Thymus (tissue), 11 donors: ENCODE data around the gene TACR1. TPM values are rescaled to one million over a fixed set of nuclear protein-coding genes. Genes with fewer than 3 reads are reported as not detected.

Source experiments
- DNase-seq, 9 donors: peaks; one replicate each; pipeline ENCODE4 v3.0.0-alpha.2; 2013; ENCODE audit warnings: low spot score in 9 of 9, low read depth in 6 of 9, missing footprints in 1 of 9
- H3K27ac ChIP-seq, 2 donors: one replicate each; pipeline ENCODE4 v1.5.1; 2013; ENCODE audit warnings: control low read depth in 1 of 2, low read depth in 1 of 2, low read length in 1 of 2, mild to moderate bottlenecking in 1 of 2, moderate library complexity in 1 of 2
- H3K27me3 ChIP-seq, 2 donors: one replicate each; pipeline ENCODE4 v1.5.1; 2013; ENCODE audit warnings: low read length in 1 of 2; ENCODE audit not compliant: control insufficient read depth in 2 of 2, insufficient read depth in 1 of 2
- H3K36me3 ChIP-seq, 2 donors: one replicate each; pipeline ENCODE4 v1.5.1; 2013; ENCODE audit warnings: low read length in 1 of 2, mild to moderate bottlenecking in 1 of 2, moderate library complexity in 1 of 2; ENCODE audit not compliant: control insufficient read depth in 2 of 2, insufficient read depth in 2 of 2
- H3K4me1 ChIP-seq, 2 donors: one replicate each; pipeline ENCODE4 v1.5.1; 2013; ENCODE audit warnings: low read length in 2 of 2; ENCODE audit not compliant: control insufficient read depth in 2 of 2, insufficient read depth in 2 of 2
- H3K4me3 ChIP-seq, 2 donors: one replicate each; pipeline ENCODE4 v1.5.1; 2013; ENCODE audit warnings: low read length in 2 of 2, control low read depth in 1 of 2, mild to moderate bottlenecking in 1 of 2
- H3K9me3 ChIP-seq, 2 donors: one replicate each; pipeline ENCODE4 v1.5.1; 2013; ENCODE audit warnings: low read length in 1 of 2, mild to moderate bottlenecking in 1 of 2; ENCODE audit not compliant: control insufficient read depth in 2 of 2, insufficient read depth in 1 of 2
- WGBS: extraction: QIAGEN DNeasy Blood & Tissue Kit; methylation state at CpG from one replicate; pipeline ENCODE4 v1.1.7; 2013; 5-methylcytosine and 5-hydroxymethylcytosine counted together
- polyA plus RNA-seq: library from polyadenylated mRNA; stranded (reverse); fragments of 200-250 nt; gene quantifications from one replicate; pipeline ENCODE4 v1.2.3, GENCODE V29; 2013
- total RNA-seq: library from RNA; stranded (reverse); fragments of 120-200 nt; gene quantifications from one replicate; pipeline ENCODE4 v1.2.4, GENCODE V29; 2013
- donor health status: healthy.

TACR1 gene
- total and polyA plus RNA-seq, 2 donors = 0.24 to 1.0 TPM

DNA sequence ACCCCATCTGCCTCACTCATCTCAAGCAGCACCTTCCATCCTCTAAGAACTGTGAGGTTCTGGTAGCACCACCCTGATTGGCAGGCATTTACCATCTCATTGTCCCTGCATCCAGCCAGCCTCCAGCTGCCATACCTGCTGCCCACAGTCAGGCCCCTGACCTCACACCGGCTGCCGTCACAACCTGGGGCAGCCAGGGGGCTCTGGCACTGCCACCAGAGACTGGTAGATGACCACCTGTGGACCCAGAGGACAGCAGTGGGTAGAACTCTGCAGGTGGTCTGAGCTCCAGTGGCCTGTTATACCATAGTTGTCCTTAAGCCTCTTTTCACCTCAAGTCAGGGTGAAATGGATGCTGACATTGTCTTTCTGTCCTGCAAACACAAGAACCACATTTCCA lies 171.4 kb downstream of the TACR1 start:
- Histone ChIP-seq H3K4me1 (peaks cover 0 to 7% of the 10 kb centered on the region in 2 donors), H3K27me3 (no peaks in the 10 kb centered on the region), H3K36me3 (no peaks in the 10 kb centered on the region), H3K4me3 (no peak overlapping the region), H3K9me3 (no peaks in the 10 kb centered on the region), H3K27ac (no peak overlapping the region)
- DNase-seq = no peak
- 100% methylated on average over 2 of the region's 2 CpGs for WGBS

DNA sequence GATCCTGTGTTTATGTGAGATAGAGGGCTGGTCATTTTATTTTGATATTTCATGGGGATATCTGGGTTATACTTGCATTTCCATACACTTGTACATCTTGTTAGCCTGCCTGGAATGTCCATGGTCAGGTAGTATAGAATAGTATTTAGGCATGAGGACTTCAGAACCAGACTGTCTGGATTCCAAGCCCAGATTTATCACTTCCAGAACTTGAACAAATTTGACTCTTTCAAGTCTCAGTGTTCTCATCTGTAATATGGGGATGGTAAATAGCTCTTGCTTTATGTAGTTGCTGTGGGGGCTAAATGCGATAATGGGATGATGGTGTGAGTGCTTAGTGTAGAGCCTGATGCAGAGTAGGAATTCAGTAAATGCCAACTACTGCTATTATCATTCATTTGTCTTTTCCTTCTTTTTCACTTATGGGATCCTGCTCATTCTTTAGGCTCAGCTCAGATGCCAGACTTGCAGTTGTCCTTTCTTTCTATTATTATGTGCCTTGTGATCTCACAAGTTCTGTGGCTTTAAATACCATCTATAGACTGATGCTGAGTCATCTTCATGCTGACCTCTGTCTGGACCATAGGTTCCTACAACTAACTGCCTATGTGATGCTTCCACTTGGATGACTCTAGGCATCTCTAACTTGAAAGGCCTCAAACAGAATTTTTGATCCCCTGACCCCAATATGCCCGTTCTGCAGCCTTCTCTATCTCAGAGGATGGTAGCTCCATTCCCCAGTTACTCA lies 173.5 kb downstream of the TACR1 start:
- H3K9me3 ChIP-seq = no peaks in the 10 kb centered on the region
- H3K4me3 ChIP-seq = no peak overlapping the region
- no peak for DNase-seq
- 98% methylated on average over 2 of the region's 2 CpGs for WGBS
- no peaks in the 10 kb centered on the region for H3K36me3 ChIP-seq
- no peaks in the 10 kb centered on the region for H3K4me1 ChIP-seq
- no peak overlapping the region for H3K27ac ChIP-seq
- no peaks in the 10 kb centered on the region for H3K27me3 ChIP-seq

DNA sequence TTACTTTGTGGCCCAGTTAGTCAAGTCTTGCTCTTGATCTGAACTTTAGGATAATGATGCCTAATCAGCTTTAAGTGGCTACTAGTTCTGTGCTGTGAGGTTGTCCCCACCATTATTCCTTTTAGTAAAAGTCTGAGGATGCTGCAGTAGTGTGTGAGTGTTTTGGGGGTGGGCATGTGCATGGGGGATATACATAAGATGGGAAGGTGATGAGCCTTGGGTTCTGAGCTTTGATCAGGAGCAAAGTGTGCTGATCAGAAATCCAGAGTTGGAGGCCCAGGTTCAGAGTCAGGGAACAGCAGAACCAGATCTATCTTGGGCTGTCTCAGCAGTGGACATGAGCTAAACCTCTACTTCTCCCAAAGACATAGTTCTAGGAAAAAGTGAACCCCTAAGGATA lies 174.1 kb downstream of the TACR1 start:
- H3K36me3 ChIP-seq = no peaks in the 10 kb centered on the region
- H3K4me1 ChIP-seq = no peaks in the 10 kb centered on the region
- H3K9me3 ChIP-seq = no peaks in the 10 kb centered on the region
- no peaks in the 10 kb centered on the region for H3K27me3 ChIP-seq
- no peak overlapping the region for H3K4me3 ChIP-seq
- DNase-seq = no peak
- H3K27ac ChIP-seq = no peak overlapping the region

DNA sequence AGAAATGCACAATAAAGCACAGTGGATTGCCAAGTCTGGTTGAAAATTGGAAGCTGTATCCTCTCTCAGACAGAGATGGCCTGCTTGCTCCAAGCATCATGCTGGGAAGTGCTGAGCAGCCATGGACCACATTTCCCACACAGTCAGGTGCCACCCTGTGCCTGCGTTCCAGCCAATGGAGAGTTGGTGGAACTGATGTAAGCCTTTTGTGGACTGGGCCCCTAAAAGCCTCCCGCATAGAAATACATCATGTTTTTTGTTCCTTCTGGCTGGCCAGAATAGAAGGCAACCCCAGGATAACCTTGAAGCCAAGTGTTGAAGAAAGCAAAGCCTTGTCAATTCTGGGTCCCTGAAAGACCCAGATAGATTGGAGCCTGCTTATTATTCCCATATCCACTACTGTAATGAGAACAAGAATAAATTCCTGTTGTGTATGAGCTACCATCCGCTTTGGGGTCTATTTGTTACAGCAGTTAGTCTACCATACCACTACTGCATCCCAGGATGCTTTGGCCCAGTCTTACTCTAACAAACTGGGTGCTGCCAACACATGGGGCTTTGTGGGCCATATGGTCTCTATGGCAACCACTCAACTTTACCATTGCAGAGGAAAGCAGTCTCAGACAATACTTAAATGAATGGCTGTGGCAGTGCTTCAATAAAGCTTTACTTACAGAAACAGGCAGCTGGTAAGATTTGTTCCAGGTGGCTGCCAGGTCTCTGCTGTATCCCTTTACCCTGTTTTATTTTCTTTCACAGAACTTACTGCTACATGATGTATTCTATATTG lies 175.5 kb downstream of the TACR1 start:
- Histone ChIP-seq H3K4me1 (no peaks in the 10 kb centered on the region), H3K4me3 (no peak overlapping the region), H3K9me3 (no peaks in the 10 kb centered on the region), H3K27me3 (no peaks in the 10 kb centered on the region), H3K27ac (no peak overlapping the region), H3K36me3 (no peaks in the 10 kb centered on the region)
- DNase-seq = no peak
- 98% methylated on average over 3 of the region's 3 CpGs for WGBS

DNA sequence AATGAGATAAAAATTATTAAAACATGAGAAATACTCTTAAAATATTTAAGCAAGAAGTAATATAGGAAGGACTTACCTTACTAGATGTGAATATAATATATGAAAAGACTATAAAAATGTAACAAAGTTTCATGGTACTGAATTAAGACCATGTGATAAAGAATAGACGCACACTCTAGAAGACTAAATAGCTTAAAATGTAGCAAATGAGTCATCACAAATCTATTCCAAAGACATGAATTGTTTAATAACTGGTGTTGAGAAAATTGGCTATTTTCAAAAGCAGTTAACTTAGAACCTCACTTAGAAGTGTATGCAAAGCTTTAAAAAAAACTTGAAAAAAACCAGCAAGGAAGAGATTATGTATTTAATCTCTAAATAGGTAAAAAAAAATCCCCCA lies 176.8 kb downstream of the TACR1 start:
- H3K4me3 ChIP-seq = no peak overlapping the region
- no peaks in the 10 kb centered on the region for H3K9me3 ChIP-seq
- no peak overlapping the region for H3K27ac ChIP-seq
- H3K4me1 ChIP-seq = no peaks in the 10 kb centered on the region
- H3K36me3 ChIP-seq = no peaks in the 10 kb centered on the region
- no peak for DNase-seq
- WGBS = 99% methylated on average over 1 of the region's 1 CpG
- no peaks in the 10 kb centered on the region for H3K27me3 ChIP-seq

DNA sequence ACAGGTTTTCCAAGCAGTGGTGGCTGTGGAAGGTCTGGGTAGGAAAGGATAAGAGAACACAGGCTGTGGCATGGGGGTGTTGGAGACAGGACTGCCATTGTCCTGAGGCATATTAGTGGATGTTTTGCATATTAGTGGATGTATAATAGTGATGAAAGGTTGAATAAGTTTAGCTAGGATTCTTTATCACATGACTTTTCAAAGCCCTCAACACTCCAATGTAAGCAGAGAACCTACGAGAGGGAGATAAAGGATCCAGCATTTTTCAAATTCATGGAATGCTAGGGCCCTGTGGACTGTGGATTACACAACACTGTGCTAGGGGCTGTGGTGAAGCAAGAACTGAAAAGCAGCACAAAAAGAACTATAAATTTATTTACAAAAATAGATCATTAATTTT lies 177.6 kb downstream of the TACR1 start:
- Histone ChIP-seq H3K9me3 (no peaks in the 10 kb centered on the region), H3K27me3 (no peaks in the 10 kb centered on the region), H3K27ac (no peak overlapping the region), H3K4me3 (no peak overlapping the region), H3K4me1 (no peaks in the 10 kb centered on the region), H3K36me3 (no peaks in the 10 kb centered on the region)
- DNase-seq = no peak
- 96% methylated on average over 1 of the region's 1 CpG for WGBS

DNA sequence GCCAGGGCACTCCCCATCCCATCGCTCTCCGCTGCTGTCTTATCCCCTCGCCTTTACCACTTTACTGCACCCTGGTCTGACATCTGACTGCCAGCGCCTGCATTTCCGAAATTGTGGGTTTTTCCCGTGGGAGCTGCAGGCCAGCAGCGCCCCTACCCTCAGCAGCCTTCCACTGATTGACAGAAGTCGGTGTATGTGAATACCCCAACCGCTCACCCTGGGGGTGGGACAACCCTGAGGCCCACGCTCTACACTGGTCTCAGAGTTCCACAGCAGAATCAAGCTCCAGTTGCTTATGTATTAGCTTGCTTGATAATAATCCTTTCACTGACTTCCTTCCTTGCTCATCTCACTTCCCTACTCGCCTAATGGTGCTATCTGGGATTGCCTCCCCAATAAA lies 178.8 kb downstream of the TACR1 start:
- no peaks in the 10 kb centered on the region for H3K27me3 ChIP-seq
- no peak for DNase-seq
- H3K4me3 ChIP-seq = no peak overlapping the region
- WGBS = 96% methylated on average over 11 of the region's 11 CpGs
- H3K36me3 ChIP-seq = no peaks in the 10 kb centered on the region
- no peaks in the 10 kb centered on the region for H3K4me1 ChIP-seq
- no peak overlapping the region for H3K27ac ChIP-seq
- no peaks in the 10 kb centered on the region for H3K9me3 ChIP-seq

DNA sequence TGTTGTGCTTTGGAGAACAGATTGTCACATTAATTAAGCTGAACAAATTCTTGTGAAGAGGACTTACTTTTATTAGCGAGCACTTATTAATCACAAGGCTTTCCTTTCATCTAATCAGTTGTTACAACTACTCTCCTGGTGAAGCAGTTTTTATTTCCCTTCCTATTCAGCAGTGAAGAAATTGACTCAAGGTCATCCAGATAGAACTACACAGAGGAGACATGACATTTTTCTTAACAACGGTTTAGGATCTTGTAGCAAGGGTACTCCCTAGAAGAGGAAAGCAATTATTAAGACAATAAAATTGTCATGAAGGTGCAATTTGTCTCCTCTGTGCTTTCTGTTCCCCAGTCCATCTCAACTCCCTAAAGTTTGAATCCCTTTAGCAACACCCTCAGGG lies 179.5 kb downstream of the TACR1 start:
- Histone ChIP-seq H3K27me3 (no peaks in the 10 kb centered on the region), H3K9me3 (no peaks in the 10 kb centered on the region), H3K36me3 (no peaks in the 10 kb centered on the region), H3K27ac (no peak overlapping the region), H3K4me3 (no peak overlapping the region), H3K4me1 (no peaks in the 10 kb centered on the region)
- no peak for DNase-seq
- WGBS = 93% methylated on average over 2 of the region's 2 CpGs

DNA sequence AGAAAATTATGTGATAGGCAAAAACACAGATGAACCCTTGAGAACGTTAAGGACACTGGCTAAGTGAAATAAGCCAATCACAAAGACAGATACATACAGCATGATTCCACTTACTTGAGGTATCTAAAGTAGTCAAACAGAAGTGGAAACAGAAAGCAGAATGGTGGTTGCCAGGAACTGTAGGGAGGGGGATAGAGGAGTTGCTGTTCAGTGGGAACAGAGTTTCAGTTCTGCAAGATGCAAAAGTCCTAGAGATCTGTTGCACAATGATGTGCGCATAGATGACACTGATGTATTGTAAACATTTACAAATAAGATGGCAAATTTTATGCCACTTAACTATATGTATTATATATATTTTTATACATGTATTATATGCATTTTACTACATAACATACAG lies 181.2 kb downstream of the TACR1 start:
- peak in 1 of 9 donors; percentile 13 for DNase-seq
- no peaks in the 10 kb centered on the region for H3K4me1 ChIP-seq
- no peaks in the 10 kb centered on the region for H3K36me3 ChIP-seq
- WGBS = 95% methylated on average over 2 of the region's 2 CpGs
- H3K27ac ChIP-seq = no peak overlapping the region
- no peak overlapping the region for H3K4me3 ChIP-seq
- H3K27me3 ChIP-seq = no peaks in the 10 kb centered on the region
- H3K9me3 ChIP-seq = no peaks in the 10 kb centered on the region
